Brain microvascular endothelial cell (primary cell): ENCODE measurements around the gene CRYZL1.
A peak's percentile ranks its signal among the peaks of the same experiment; 100 is the strongest.

Experiments used
- DNase-seq: peaks from one replicate; pipeline ENCODE4 v3.0.0-alpha.2; 2020
- H3K27ac ChIP-seq: fragments of 250-450 bp; sonication (Bioruptor Pico); 2 replicates; pipeline ENCODE4 v1.5.1; 2020; ENCODE audit warnings: mild to moderate bottlenecking, moderate library complexity
- H3K27me3 ChIP-seq: fragments of 250-450 bp; sonication (Bioruptor Pico); replicated peaks from 2 replicates; pipeline ENCODE4 v1.5.1; 2020; ENCODE audit warnings: mild to moderate bottlenecking
- H3K36me3 ChIP-seq: fragments of 250-450 bp; sonication (Bioruptor Pico); replicated peaks from 2 replicates; pipeline ENCODE4 v1.5.1; 2020; ENCODE audit warnings: mild to moderate bottlenecking
- H3K4me3 ChIP-seq: 2 replicates; pipeline ENCODE4 v1.5.1; 2011; ENCODE audit warnings: low read depth, mild to moderate bottlenecking, control low read depth, low read length, moderate library complexity
- CTCF ChIP-seq: IDR thresholded peaks from 2 replicates; pipeline ENCODE4 v1.5.1; 2011; ENCODE audit warnings: low read depth, mild to moderate bottlenecking, moderate library complexity, low read length, control low read depth, inconsistent platforms; ENCODE audit errors: missing control alignments
- in situ Hi-C: cut with HindIII; loops from 2 replicates; pipeline ENCODE4 v1.10.0; 2017; ENCODE audit warnings: low sequenced_read_pairs, low pct_ligation_motif_present

Gene CRYZL1

DNA sequence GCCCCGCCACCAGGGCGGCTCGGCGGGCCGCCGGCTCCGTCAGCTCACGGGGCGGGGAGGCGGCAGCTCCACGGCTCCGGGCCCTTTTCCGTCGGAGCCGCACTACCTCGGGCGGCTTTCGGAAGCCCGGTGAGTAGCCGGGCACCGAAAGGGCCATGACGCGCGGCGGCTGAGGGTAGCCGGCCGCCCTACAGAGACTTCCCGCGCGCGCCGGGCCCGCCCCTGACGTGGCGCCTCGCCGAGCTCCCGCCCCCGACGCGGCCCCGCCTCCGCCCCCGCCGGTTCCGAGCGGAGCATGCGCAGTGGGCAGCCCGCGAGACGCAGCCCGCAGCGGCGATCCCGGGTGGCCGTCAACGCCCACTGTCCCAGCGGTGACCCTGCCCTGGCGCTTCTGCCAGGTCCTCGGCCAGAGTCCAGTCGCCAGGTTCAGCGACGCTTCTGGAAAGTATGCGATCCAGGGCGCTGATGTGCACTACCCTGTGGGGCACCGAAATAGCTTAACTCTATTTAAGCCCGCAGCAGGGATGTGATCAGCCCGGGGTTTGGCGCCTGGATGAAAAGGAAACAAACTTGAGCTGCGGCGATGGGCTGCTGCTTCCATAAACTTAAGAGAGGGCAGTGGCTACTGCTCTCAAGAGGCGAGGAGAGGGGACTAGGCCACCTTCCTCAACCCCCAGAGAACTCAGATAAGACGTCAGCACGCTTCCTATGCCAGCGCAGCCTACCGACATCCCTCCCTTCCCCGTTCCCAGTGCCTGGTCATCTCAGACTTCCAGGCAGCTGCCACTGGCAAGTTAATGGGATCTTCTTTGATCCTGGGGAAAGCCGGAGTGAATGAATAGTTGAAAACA is 52.8 kb downstream of the CRYZL1 start, which contains the start of gene DONSON:
TSS of gene DONSON (minus strand) at position 200 of the 851 bp plus-strand sequence. CDS start at position 157, 43 bp downstream.
- peak within 1 kb of the TSS; percentile 86 for H3K4me3 ChIP-seq
- peak within 1 kb of the TSS; percentile 81 for H3K27ac ChIP-seq
- H3K36me3 ChIP-seq: no peaks in the 10 kb centered on the region
- DNase-seq: peak; percentile 53
- in situ Hi-C loops: no loop called here
- no peaks in the 10 kb centered on the region for H3K27me3 ChIP-seq
- TF ChIP-seq CTCF: no peak

DNA sequence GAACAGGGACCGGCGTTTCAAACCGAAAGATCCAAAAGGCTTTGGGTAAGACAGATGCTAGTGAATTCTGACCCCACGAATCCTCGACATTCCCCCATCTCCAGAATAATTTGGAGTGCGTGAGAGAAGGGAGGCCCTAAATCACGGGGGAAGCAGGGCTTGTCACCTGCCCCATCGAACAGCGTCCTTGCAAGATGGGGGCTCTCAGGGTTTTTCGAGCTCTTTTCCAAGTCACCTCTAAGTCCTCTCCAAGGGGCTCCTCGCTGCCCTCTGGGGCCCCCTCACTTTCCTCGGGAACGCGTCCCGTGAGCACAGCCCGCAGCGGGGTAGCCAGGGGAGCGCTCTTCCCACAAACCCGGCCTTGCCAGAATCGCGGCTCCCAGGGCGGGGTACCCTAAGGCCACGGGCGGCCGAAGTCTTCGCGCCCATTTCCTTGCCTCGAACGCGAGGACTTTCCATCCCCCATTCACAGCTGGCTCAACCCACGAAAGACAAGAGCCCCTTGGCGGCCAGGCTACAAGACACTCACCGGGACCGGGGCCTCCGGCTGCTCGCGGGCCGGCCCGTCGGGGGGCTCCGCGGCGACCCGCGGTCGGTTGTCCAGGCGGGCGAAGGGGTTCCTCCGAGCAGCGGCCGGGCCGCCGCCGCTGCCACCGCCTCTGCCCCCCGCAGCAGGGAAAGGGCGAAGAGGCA is 53.6 kb downstream of the CRYZL1 start:
- H3K27ac ChIP-seq: peak overlapping the region; percentile 81
- in situ Hi-C loops: no loop called here
- no peak for TF ChIP-seq CTCF

GRCh38 chr21:33586927-33587326 is 54.6 kb downstream of the CRYZL1 start:
- no peaks in the 10 kb centered on the region for H3K27me3 ChIP-seq
- H3K36me3 ChIP-seq: no peaks in the 10 kb centered on the region
- H3K27ac ChIP-seq: no peak overlapping the region
- peak overlapping the region; percentile 20 for H3K4me3 ChIP-seq
- no peak for DNase-seq
- TF ChIP-seq CTCF: no peak
- in situ Hi-C loops: no loop called here

More for the DNA sequence above, 53.6 kb downstream of the CRYZL1 start:
- Histone ChIP-seq H3K4me3 (peak overlapping the region; percentile 86), H3K36me3 (no peaks in the 10 kb centered on the region), H3K27me3 (no peaks in the 10 kb centered on the region)
- peak; percentile 10 for DNase-seq

DNA sequence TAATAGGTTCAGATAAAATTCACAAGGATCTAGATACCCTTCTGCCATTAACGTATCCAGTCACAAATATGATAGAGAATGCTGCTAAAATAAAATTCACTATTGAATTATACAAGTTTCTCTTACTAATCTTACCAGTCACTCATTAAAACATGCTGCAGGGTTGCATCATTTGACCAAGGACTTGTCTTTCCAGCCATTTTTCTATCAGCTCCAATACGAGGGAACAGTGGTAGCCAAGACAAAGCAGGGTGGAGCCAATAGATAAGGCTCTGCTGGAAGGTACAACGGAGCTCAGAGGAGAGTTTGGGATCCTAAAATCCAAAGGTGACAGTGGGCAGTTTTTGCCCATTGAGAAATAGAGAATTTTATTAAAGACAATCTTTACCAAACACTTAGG is 57.1 kb downstream of the CRYZL1 start:
- Histone ChIP-seq H3K27ac (no peak overlapping the region), H3K27me3 (no peaks in the 10 kb centered on the region), H3K36me3 (peaks cover 4% of the 10 kb centered on the region), H3K4me3 (no peak overlapping the region)
- TF ChIP-seq CTCF: no peak
- no peak for DNase-seq
- in situ Hi-C loops: no loop called here

DNA sequence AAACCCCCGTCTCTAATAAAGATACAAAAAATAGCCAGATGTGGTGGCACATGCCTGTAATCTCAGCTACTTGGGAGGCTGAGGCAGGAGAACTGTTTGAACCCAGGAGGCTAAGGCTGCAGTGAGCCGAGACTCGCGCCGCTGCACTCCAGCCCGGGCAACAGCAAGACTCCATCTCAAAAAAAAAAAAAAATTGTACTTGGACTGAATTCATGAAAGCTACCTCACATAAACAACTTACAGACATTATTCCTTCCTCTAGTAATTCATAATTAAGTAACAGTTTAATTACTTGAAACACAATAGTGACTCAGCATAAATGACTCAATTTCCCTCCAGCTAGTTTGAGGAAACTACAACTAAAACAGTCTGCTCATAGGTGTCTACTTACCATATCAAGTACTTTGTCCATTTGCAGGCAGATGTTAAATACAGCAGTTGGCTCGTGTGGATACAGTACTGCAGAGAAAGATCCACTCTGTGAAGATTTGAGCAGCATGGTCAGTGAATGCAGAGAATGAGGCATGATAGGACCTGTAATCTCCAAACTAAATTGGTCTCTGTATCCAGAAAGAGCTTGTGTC is 62.5 kb downstream of the CRYZL1 start:
- DNase-seq: no peak
- no peak overlapping the region for H3K27ac ChIP-seq
- TF ChIP-seq CTCF: no peak
- in situ Hi-C loops: no loop called here
- H3K36me3 ChIP-seq: peaks cover 28% of the 10 kb centered on the region
- H3K4me3 ChIP-seq: no peak overlapping the region
- H3K27me3 ChIP-seq: no peaks in the 10 kb centered on the region
